GM19395 (cell line): ENCODE data around the gene MYRIP.
A peak's percentile ranks its signal among the peaks of the same experiment; 100 is the strongest.
"Not testable (repeated sequence)": the region's sequence is repeated elsewhere in the genome, so short reads cannot be mapped to it uniquely, and the experiment has no call there.

Source experiments
- ATAC-seq: cut with Tn5 transposase; IDR thresholded peaks from one replicate; pipeline ENCODE4 v1.9.1; 2021; ENCODE audit warnings: mild to moderate bottlenecking, moderate library complexity; ENCODE audit not compliant: unreplicated experiment

Gene MYRIP

GRCh38 chr3:40118091-40118490 lies 308.7 kb downstream of the MYRIP start:
- no peak for ATAC-seq

GRCh38 chr3:40120067-40120692 lies 310.8 kb downstream of the MYRIP start:
- ATAC-seq: no peak

DNA sequence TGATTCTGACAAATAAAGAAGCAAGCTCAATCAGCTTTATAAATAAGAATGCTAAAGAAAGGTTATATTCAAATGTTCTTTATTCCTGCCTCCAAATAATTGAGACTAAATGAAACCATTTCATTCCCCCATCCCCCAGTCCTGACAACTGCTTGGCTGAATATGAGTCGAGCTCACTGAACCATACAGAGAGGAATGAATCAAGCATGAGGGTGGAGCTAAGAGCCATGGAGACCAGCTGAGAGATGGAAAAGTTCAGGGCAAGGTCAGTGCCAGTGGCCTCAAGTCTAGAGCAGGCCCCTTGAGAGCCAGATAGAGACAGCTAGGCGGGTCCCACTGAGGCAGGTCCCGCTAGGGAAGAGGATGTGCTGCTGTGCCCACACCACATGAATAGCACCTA lies 311.4 kb downstream of the MYRIP start:
- no peak for ATAC-seq

- ATAC-seq: no peak
These were observed 315.5 kb downstream of the MYRIP start for GRCh38 chr3:40124918-40125317.

GRCh38 chr3:40128166-40128565 lies 318.8 kb downstream of the MYRIP start:
- no peak for ATAC-seq

- ATAC-seq: no peak
These were observed 320.1 kb downstream of the MYRIP start for GRCh38 chr3:40129510-40129909.

- no peak for ATAC-seq
These were observed 320.6 kb downstream of the MYRIP start for GRCh38 chr3:40129981-40130380.

DNA sequence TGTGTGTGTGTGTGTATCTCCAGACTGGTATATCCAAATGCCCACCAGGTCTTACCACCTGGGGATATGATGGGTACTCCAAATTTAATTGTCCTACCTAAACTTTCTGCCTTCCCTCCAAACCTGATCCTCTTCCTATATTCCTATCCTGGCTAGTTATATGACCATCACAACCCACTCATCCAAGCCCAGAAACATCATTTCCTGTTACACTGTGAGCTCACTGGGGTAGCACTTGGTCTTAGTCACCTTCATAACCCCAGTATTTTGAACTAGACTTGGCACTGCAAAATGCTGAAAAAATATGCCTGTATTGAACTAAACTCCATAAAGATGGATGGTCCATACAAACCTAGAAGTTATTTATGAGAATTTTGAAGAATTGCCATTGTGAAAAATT lies 321.3 kb downstream of the MYRIP start:
- ATAC-seq: no peak

- not testable (repeated sequence) for ATAC-seq
These were observed 324.6 kb downstream of the MYRIP start for GRCh38 chr3:40133886-40134575.

DNA sequence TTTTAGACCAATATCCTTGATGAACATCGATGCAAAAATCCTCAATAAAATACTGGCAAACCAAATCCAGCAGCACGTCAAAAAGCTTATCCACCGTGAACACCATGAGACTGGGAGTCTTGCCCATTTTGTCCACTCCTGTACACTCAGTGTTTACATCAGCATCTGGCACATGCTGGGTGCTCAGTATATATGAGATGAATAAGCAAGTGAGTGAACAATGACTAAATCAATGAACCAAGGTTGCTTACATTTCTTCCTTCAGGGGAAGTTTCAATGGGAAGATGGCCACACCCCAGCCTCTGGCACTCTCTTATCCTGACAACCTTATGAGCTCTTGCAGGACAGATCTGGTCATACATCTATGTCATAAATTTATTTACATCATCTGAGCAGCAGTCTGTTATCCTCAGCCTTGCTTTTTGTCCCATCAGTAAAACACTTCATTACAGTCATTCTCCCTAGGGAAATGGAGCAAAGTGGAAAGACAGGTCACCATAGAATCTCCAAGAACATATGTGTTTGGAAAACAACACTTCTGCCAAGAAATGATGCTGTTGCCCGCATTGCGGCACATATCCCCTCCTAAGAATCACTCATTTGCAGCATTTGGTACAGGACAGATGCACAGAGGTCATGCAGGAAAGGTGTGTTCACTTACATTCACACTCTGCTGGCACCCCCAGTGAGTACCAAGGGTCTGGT lies 328.3 kb downstream of the MYRIP start:
- ATAC-seq: no peak

- ATAC-seq: no peak
These were observed 334.1 kb downstream of the MYRIP start for GRCh38 chr3:40143283-40144090.

- no peak for ATAC-seq
These were observed 339.4 kb downstream of the MYRIP start for GRCh38 chr3:40148827-40149226.

DNA sequence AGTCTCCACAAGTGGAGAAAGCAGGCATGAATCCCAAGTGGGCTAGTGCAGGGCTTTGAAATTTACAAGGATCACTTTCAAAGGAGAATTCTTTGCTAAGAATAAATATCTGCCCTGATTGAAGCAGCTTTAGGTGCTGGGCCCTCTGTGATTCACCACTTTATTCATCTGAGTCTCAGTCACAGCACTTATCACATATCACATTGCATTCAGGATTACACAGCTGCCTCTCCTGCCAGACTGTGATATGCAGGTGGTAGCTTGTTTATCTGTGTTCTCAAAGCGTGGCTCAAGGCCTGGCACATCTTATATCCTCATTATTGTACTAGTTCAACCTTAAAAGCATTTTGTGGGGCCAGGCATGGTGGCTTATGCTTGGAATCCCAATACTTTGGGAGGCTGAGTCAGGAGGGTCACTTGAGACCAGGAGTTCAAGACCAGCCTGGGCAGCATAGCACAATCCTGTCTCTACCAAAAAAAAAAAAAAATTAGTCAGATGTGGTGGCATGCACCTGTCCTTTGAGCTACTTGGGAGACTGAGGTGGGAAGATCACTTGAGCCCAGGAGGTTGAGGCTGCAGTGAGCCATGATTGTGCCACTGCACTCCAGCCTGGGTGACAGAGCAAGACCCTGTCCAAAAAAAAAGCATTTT lies 343.2 kb downstream of the MYRIP start:
- no peak for ATAC-seq

DNA sequence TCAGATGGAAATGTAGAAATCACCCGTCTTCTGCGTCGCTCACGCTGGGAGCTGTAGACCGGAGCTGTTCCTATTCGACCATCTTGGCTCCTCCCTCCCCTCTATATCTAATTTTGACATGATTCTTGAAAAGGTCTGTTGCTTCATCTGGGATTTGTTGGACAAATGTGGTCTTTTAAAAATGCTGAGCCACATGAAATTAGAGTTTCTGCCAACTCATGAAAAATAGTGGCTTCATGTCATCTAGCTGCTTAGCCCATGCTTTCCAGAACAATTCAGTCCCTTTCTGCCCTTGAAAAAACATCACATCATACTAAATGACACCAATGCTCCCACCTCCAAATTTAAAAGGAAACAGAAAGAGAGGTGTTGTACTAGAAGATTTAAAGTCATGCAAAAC lies 351.5 kb downstream of the MYRIP start:
- ATAC-seq: no peak

GRCh38 chr3:40162616-40163015 lies 353.2 kb downstream of the MYRIP start:
- ATAC-seq: no peak

- no peak for ATAC-seq
These were observed 357.6 kb downstream of the MYRIP start for GRCh38 chr3:40166997-40167396.

DNA sequence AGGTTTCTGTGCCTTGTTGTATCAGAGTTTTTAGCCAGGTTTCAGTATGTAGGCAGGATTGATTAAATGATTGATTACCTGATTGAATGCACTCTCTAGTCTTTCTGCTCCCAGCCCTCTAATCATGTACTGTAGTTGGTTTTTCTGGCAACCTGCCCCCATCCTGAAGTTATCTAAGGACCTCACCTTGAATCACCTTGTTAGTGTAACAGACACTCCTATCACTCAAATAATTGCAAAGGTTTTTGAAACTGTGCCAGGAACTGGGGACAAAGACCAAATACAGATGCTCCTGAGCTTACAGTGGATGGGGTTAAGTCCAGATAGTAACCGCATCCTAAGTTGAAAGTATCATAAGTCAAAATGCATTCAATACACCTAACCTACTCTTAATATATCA lies 358.5 kb downstream of the MYRIP start:
- no peak for ATAC-seq

GRCh38 chr3:40169983-40170382 lies 360.6 kb downstream of the MYRIP start:
- ATAC-seq: peak; percentile 56

DNA sequence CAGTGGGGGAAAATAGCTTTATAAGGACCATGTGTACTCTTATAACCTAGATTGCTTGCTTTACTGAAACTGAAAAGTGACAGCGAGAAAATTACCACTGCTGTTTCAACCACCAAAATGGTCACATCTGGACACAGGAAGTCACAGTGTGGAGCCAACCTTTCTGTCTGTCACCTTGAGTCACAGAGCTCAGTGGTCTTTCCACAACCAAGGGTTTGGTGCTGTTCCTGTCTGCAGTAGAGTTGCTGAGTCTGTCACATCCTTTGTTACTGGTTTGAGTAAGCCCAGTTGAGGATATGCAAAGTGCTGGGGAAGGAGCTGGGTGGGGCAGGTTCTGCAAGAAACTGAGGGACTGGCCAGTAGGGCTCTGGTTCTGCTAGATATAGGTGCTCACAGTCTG lies 361.0 kb downstream of the MYRIP start:
- ATAC-seq: peak; percentile 99

DNA sequence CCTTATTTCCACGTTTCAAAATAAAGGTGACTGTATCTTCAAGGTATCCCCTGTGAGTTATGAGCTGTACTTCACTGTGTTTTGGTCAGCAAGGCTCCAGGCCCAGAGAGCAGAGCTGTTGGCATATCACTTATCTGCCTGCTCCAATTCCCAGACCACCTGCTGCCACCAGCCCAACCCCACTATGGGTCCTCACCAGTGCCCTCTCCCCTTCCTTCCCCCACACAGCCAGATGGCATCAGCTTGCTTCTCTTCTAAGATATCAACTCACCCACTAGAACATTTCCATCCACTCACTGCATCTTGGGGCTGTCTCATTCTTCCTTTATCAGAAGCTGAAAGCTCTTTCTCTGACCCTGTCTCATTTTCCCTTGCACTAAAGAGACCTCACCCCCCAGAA lies 363.2 kb downstream of the MYRIP start:
- no peak for ATAC-seq

- no peak for ATAC-seq
These were observed 363.9 kb downstream of the MYRIP start for GRCh38 chr3:40173227-40173721.
